Measurements from ENCODE around the gene PSMA7. TPM values are rescaled to one million over a fixed set of nuclear protein-coding genes. Genes with fewer than 3 reads are reported as not detected.

The PSMA7 gene
- total and polyA plus RNA-seq, 2 of the 8 experiments (the other 6 are each of a cell fraction or from before 2014, with no cell fraction given), result 361 to 648 TPM

- TF ChIP-seq CTBP2 (IDR thresholded peaks at IDR 0.05; ENCODE audit: borderline replicate concordance, insufficient read depth, insufficient read length, low read length) (no peak), EP300 (IDR thresholded peaks at IDR 0.05; ENCODE audit: borderline replicate concordance in 1 of 2, low read depth in 2 of 2, low read length in 2 of 2) (no peak), CHD7 (IDR thresholded peaks at IDR 0.05; ENCODE audit: insufficient replicate concordance, low read length) (no peak), KDM4A (IDR thresholded peaks at IDR 0.05; ENCODE audit: low read depth, low read length, severe bottlenecking) (no peak), JUND (IDR thresholded peaks at IDR 0.05; ENCODE audit: low read length) (no peak), POLR2A (IDR thresholded peaks at IDR 0.05; ENCODE audit: control extremely low read depth in 1 of 2, low read depth in 2 of 2, low read length in 2 of 2) (peak; percentile 49 to 66; a peak in 2 of 3 replicates), BACH1 (IDR thresholded peaks at IDR 0.05; ENCODE audit: low read length) (peak; percentile 42; the same call in 1 of the 2 replicates), HDAC6 (IDR thresholded peaks at IDR 0.05; ENCODE audit: low read depth, low read length) (no peak), POLR2AphosphoS5 (IDR thresholded peaks at IDR 0.05; ENCODE audit: low read depth, low read length) (peak; percentile 66), CREB1 (IDR thresholded peaks at IDR 0.05) (no peak), TAF1 (IDR thresholded peaks at IDR 0.05; ENCODE audit: low read depth, low read length) (no peak)
Observed at GRCh38 chr20:62141397-62142251, 1.6 kb downstream of the PSMA7 start (continued).
